HG02763 (cell line): Measurements from ENCODE around the gene RSKR.
"Not testable (repeated sequence)": the region's sequence is repeated elsewhere in the genome, so short reads cannot be mapped to it uniquely, and the experiment has no call there.

Experiments used
- ATAC-seq: cut with Tn5 transposase; IDR thresholded peaks from one replicate; pipeline ENCODE4 v1.9.1; 2021; ENCODE audit warnings: mild to moderate bottlenecking, moderate library complexity; ENCODE audit not compliant: unreplicated experiment

The RSKR gene

DNA sequence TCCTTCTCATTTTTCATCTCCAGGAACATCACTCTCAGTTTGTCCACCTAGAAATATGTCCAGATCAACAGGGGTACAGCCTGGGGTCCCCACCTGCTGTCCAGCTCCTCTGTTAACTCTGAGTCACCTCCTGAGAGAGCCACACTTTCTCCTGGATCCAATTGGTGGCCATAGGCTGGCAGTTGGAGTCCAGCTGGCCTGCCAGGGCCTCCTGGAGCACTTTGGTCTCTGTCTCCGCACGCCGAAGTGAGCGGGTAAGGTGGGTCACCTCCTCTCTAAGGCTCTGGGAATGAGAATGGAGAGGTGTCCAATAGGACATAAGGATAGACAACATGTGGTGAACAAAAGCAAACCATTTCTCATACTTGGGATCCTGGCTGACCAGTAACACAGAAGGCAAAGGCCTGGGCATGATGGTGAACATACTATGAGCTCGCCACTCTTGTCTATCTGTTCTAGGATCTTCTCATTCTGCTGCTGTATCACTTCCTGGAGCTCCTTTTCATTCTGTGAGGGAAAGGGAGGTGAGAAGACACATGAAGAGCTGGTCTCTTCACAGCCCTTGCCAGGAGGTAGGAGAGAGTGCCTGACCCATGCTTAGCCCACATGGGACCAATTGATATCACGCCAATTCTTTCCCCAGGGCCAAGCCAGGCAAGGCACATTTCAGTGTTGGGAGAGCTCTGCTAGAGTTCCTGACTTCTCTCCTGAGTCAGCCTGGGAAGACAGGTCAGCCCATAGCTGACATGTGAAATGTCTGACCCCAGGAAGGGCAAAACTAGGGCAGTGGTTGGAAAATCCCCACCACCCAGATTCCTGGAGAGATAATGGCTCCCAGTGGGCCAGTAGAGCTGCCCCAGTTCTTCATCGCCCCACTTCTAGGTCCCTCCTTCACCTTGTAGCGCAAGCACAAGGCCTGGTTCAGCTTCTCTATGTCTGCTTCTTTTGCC is 35.5 kb downstream of the RSKR start:
- no peak for ATAC-seq

DNA sequence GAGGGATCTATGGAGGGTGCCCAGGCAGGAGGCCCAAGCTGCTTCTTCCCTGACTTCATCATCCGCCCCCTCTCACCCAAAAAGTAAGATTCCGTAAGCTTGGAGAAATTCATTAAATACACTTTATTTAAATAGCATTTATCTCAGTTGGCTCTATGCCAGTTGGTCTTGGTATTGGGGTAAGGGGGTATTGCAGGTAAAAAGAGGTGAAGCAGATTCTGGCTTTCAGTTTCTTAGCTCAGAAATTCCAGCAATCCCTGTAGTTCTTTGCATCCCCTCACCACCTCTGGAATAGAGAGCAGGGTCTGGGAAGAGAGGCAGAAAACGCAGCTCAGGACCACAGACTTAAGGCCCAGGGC is 36.5 kb downstream of the RSKR start:
- no peak for ATAC-seq

DNA sequence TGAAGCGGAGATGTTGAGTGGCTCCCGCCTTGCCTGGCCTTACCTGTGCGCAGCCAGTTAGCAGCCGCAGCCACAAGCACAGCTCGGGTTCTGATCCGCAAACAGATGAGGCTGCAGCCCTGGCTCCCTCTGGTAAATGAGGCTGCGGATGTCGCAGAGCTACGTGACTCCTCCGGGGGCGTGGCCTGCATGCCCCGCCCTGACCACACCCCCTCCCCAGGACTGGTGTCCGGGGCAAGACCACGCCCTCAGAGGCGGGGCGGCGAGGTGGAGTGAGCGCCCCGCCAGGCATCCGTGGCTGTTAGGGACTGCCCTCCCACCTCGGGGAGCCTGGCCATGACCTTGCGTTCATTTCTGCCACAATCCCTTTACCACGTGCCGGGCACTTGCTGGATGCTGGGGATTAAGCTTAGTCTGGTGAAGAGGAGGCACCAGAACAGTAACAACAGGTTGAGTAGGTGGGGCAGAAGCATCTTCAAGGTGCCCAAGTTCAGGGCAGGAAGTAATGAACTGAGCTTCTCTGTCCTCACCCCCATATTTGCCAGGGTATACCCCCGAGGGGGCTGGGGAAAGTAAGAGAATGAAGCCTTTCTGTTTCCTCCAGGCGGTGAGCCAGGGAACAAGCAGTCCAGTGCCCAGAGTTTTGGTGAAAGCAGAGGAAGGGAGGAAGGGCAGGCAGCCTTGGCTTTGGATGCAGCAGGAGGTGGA is 37.1 kb downstream of the RSKR start, which contains the start of gene ALDOC:
ALDOC (minus strand) TSS at position 138 of the 708 bp plus-strand sequence. CDS start 1,363 bp downstream, outside the sequence.
- ATAC-seq = peak; percentile 78

DNA sequence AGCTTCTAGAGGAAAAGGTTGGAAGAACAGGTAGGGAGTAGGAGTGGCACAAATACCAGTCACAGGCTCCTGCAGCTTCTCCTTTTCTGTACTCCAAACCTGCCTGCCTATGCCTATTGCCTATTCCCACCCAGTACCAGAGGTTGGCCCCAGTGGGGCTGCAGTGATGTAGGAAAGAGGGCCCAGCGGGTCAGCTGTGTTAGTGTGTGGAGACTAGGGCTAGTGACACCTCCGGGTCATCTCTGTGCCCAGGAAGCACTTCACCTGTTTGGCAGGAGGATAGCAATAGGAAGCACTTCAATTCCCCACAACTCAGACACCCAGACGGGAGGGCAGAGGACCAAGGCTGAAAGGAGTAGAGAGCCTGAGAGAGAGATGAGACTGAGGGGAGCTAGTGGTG is 38.0 kb downstream of the RSKR start:
- ATAC-seq = not testable (repeated sequence)

DNA sequence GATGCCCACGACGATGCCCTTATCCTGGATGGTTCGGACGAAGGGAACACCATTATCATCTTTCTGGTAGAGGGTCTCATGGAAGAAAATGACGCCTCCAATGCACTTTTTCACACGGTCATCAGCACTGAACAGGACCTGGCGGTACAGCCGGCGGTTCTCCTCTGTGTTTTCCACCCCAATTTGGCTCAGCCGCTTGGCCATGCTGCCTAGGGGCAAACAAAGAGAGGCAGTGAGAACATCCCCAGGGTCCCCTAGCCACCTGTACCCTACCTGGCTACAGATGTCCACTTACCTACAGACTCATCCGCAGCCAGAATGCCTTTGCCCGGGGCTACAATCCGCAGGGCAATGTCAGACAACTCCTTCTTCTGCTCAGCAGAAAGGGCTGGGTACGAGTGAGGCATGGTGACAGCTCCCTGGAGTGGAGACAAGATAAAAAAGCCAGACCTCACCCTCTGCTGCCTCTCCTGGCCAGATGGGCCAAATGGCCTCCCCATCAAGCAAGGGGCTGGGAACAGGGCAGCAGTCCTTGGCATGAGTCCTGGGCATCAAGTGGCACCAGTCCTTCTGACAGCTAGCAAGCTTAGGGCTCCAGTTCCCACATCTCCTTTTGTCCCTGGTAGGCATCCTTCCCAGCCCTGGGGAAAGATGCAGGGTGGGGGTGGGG is 38.7 kb downstream of the RSKR start:
- no peak for ATAC-seq

DNA sequence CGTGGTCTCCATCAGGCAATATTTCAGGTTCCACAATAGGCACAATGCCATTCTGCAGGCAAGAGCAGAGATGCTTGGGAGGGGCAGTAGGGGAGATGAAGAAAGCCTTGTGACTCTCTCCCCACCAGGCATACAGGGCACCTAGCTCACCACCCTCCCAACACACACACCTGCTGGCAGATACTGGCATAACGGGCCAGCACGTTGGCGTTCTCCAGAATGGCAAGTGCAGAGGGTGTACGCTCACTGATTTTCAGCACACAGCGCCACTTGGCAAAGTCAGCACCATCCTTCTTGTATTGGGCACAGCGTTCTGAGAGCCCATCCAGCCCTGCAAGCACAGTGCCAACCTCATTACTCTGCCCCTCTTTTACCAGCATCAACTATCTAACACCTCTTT is 39.5 kb downstream of the RSKR start:
- no peak for ATAC-seq

DNA sequence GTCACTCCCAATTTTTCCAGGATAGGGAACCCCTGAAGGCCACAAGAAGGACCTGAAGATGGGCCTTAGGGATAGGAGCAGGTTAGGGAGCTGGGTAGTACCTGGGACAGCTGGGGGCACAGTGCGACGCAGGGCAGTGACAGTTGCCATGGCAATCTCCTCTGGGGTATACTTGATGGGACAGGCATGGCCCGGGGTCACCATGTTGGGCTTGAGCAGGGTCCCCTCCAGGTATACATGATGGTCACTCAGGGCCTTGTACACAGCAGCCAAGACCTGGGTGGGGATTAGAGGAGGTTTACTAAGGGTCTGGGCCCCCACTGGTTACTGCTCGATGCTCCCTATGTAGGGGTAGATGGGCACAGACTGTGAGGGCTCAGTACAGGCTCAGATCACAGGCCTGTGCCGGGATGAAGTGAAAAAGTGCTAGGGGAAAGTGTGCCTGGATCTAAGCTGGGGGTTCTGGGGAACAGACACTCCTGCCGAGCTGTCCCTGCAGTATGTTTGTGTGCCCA is 40.0 kb downstream of the RSKR start:
- ATAC-seq = no peak

DNA sequence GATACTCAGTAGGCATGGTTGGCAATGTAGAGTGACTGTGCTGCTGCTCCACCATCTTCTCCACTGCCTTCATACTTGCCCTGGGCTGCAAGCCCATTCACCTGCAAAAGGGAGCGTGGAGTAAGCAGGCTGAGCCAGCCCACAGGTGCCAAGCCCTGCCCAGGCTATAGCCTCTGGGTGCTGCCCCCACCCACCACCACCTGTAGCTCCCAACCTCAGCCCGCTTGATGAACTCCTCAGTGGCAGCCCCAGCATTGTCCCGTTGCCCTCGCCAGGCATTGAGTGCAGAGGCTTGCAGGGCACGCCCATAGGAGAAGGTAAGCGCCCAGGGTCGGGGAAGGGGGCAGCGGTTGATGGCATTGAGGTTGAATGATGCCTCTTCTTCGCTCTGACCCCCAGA is 40.5 kb downstream of the RSKR start:
- ATAC-seq = no peak

DNA sequence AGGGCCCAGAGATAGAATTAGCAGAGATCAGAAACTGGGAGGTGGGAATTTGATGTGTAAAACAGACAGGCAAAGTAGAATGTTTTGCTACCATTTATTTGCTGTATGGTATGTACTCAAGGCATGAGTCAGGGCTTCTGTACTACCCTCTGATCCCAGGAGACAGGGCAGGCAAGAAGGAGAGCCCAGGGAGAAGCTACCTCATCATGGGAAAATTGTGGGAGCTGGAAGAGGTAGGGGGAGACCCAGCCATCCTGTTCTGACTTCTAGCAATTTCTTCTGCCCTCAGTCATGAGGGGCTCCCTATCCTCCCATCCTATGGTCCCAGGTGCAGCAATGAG is 41.0 kb downstream of the RSKR start:
- ATAC-seq = no peak

DNA sequence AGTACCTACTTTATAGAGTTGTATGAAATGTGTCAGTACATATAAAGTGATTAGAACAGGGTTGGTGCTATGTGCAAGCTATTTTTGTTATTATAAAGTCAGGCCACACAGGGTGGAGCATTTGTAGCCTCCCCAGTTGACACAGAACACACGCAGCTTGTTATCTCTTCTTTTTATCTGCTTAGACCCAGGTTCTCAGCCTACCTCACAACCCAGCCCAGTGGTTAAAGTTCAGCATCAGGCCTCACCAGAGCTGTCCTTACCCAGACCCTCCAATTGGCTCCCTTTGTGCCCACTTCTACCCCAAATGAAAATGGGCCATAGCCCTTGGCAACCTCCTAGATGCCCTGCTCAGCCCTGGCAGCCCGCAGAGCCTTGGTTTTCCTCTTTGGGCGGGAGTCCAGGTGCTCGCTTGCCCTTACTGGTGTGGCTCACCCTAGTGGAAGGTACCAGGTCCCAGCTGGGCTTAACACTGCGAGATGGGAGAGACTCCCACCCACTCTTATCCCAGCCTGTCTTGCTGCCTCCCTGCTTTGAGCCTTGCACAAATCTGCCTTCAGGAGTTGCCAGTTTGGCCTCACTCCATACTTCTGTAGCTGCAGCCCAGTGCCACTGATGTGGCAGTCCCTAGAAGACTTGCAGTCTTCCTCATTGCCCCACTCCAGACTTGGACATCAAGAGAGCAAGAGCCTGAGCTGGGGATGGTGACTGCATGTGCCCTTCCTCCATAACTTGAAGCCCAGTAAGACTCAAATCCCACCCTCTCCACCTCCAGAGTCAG is 41.5 kb downstream of the RSKR start:
- ATAC-seq = no peak

DNA sequence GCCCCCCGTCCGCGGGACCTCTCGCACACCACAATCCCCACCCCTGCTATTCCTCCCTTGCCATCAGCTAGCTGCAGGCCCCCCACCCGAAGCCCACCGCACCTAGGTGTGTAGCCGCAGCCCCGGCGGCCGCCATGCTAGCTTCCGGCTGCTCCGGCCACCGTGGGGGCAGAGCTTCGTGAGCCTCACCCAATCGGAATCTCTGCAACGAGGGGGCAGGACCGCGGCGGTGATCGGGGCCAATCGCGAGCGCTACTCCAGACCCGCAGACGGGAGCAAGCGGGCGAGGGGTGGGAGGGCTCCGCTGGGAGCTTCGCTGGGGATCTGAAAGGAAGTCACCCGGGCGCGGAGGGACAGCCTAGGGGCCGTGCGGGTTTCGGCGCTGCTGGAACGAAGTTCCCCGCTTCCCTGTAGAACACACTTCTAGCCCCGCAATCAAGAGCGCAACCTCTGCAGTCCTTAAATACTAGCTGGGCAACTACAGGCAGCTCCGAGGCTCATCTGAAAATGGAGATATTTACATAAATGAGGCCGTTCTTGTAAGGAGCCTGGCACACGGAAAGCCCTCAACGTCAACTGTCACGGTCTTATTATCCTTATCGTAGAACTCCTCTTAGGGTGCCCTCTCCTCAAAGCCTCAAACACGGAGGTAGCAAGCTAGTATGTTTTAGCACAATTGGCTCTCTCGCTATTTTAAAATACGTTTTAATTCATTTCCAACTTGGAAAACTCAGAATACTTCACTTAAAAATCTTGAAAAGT is 42.4 kb downstream of the RSKR start, which contains the start of gene PIGS:
PIGS (minus strand) TSS at position 164 of the 762 bp plus-strand sequence; CDS start at position 136, 28 bp downstream.
- ATAC-seq = peak; percentile 79

DNA sequence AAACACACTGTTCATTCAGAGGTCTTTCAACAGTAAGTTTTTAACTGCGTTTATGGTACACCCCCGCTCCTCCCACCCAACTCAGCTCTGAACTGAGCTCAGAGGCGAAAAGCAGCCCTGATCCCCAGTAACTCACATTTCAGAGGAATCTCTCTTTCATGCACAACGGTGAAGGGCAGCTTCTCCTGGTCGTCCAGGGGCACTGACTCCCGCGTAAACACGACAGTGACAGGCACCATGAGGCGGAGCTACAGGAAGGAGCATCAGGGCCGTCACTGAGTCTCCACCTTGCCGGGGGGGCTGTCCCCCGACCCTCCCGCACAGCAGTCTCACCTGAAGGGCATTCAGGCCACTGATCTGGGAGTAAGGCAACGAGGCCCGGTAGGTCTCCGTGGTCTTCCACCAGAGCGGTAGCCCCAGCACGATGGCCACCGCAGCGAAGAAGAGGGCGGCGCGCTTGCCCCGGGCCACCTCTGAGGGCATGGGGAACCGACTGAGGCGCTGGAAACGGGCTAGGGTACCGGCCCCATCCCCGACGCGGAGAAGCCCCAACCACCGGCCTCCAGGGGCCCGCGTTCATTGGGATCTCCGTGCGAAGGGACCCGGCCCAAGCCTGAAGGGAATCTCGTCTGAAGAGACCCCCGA is 43.1 kb downstream of the RSKR start:
- ATAC-seq = peak; percentile 15

DNA sequence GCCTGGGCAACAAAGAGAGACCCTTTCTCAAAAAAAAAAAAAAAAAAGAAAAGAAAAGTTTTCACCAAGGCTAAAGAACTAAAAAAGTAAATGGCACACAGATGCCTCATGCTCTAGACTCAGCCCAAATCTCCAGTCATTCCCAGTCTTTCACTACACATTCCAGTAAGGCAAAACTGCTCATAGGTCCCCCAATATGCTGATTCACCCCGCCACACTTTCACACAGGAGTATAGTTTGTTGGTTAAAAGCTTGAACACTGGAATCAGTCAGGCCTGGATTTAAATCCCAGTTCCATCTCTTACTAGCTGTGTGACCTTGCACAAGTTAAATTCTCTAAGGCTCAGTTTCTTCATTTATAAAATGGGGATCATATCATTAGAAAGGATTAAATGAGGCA is 44.5 kb downstream of the RSKR start:
- ATAC-seq = no peak

DNA sequence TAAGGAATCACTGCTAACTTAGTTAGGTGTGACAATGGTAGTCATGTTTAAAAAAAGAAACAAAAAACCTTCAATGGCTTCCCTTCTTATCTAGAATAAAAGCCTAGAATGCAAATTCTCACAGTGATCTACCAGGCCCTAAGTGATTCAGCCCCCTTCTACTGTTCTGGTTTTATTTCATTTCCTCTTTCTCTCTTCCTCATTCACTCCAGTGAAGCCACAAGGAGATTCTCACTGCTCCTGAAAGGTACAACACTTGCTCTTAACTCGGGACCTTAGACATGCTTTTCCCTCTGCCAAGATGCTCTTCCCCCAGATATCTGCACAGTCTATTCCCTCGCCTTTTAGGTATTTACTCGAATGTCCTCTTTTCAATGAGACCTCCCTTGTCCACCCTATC is 46.4 kb downstream of the RSKR start:
- ATAC-seq = no peak

DNA sequence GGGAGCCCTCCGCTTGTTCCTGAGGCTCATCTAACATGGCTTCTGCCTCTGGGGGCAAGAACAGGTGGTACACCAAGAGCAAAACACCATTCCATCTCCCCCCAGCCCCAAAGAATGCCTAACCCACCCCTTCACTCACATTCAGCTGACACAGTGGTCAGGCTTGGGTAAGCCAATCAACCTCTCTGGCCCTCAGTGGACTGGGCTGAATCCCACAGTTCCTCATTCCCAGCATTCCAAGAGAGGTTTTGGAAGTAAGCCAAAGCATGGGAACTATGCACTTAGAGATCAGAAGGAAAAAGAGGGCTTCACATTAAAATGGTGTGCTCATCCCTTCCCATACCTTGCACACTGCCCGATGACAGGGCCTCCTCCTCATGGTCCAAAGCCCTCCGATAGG is 50.5 kb downstream of the RSKR start:
- no peak for ATAC-seq
